HG02642 (cell line): ENCODE data around the gene LBX2.
A peak's percentile ranks its signal among the peaks of the same experiment; 100 is the strongest.
"Not testable (repeated sequence)": the region's sequence is repeated elsewhere in the genome, so short reads cannot be mapped to it uniquely, and the experiment has no call there.

Source experiments
- ATAC-seq: cut with Tn5 transposase; IDR thresholded peaks from one replicate; pipeline ENCODE4 v1.9.1; 2021; ENCODE audit warnings: mild to moderate bottlenecking; ENCODE audit not compliant: unreplicated experiment, poor library complexity

Gene LBX2

DNA sequence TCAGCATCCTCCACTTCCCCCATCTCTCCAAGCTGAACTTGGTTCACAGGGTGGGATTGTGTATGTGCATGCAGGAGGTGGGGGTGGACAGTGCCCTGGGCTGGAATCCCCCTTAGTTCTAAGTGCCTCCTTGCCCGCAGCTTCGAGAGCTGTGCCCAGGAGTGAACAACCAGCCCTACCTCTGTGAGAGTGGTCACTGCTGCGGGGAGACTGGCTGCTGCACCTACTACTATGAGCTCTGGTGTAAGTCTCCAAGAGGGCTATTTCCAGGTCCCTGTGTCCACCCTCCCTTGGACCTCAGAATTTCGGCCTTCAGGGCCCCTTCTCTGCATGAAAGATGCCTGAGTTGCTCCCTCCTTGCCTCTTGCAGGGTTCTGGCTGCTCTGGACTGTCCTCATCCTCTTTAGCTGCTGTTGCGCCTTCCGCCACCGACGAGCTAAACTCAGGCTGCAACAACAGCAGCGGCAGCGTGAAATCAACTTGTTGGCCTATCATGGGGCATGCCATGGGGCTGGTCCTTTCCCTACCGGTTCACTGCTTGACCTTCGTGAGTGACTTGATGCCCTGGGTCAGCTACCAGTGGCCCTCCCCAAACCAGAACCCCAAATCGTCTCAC lies 39.8 kb downstream of the LBX2 start:
- not testable (repeated sequence) for ATAC-seq

- ATAC-seq: no peak
These were observed 40.5 kb downstream of the LBX2 start for GRCh38 chr2:74458938-74459363.

- peak; percentile 86 for ATAC-seq
These were observed 41.1 kb downstream of the LBX2 start, which contains the start of gene WBP1 for GRCh38 chr2:74458132-74458937. WBP1 (plus strand) TSS chr2:74458438; CDS start chr2:74458603, 165 bp downstream.

DNA sequence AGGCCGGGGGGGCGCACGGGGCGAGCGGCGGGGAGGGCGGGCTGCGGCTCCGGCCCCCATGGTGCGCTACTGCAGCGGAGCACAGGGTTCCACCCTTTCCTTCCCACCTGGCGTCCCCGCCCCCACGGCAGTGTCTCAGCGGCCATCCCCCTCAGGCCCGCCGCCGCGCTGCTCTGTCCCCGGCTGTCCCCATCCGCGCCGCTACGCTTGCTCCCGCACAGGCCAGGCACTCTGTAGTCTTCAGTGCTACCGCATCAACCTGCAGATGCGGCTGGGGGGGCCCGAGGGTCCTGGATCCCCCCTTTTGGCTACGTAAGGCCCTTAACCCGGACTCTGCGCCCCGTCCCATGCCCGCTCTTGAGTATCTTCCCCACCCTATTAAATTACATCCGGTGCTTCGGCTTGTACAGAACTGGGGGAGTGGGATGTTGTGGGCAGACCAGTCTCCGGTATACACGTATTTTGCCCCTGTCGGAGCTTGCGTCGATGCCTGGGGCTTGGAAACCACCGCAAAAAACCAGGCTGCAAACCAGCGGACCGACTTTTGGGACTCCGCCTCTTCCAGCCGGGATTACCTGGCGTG lies 41.8 kb downstream of the LBX2 start:
- ATAC-seq: peak; percentile 39

- no peak for ATAC-seq
These were observed 42.3 kb downstream of the LBX2 start for GRCh38 chr2:74457129-74457548.

DNA sequence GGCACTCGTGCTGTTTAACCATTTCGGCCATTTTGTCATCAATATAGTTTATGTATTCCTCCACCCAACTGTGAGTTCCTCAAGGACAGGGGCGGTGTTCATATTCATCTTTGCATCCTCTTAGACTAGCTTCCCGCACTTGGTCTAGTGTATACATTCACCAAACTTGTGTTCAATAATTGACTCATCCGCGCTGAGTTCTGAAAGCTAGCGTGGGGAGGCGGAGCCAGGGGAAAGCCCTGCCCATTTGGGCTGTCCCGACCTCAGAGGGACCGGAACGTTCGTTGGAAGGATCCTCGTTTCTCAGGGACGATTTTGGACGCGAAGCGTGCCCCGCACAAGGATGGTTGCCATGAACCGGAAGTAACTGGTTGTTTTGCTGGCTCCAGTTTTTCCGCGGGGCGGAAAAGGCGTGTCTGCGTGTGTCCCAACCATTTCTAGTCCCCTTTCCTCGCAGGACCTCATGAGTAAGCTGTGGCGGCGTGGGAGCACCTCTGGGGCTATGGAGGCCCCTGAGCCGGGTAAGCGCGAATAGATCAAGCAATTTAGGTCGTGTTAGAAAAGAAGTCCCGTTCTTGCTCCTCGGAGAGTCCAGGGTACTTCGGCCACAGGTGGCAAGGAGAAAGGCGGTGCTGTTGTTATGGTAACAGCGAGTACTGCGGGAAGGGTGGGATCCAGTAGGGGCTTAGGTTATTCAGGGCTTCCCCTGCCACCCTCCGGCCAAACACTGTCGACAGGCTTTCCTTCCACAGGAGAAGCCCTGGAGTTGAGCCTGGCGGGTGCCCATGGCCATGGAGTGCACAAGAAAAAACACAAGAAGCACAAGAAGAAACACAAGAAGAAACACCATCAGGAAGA lies 44.5 kb downstream of the LBX2 start, which contains the start of gene INO80B:
Gene INO80B (plus strand): TSS at position 434 of the 858 bp plus-strand sequence. CDS start 30 bp downstream, at position 464.
- peak; percentile 48 for ATAC-seq

- no peak for ATAC-seq
These were observed 48.7 kb downstream of the LBX2 start for GRCh38 chr2:74450570-74451190.

GRCh38 chr2:74448771-74449170 lies 50.6 kb downstream of the LBX2 start:
- no peak for ATAC-seq
